B cell (primary cell): ENCODE results near the gene HSD17B12. TPM values are rescaled to one million over a fixed set of nuclear protein-coding genes. Genes with fewer than 3 reads are reported as not detected.

ENCODE experiments used
- ATAC-seq: fragments of 200-7000 bp; cut with Tn5 transposase; one replicate; pipeline ENCODE4 v1.10.0; 2021; ENCODE audit warnings: low read depth, mild to moderate bottlenecking, moderate number of reproducible peaks, moderate library complexity
- CTCF ChIA-PET: fragments of 350-600 bp; sonication (Branson Sonifier 250); formaldehyde crosslinking; loops from one replicate; lab custom pipeline; 2021; ENCODE audit warnings: antibody characterized with exemption, inconsistent platforms; lab: Charles Lee
- POLR2A ChIA-PET: fragments of 350-600 bp; sonication (Branson Sonifier 250); formaldehyde crosslinking; loops from one replicate; lab custom pipeline; 2021; ENCODE audit warnings: antibody characterized with exemption; lab: Charles Lee
- DNase-seq: peaks from one replicate; pipeline ENCODE4 v3.0.0; 2013
- H2AFZ ChIP-seq: 2 replicates; pipeline ENCODE4 v1.6.1; 2012; ENCODE audit warnings: mild to moderate bottlenecking, low read depth, low read length; ENCODE audit not compliant: insufficient read depth, poor library complexity, severe bottlenecking
- H3K27ac ChIP-seq, 2 donors: 1 replicate in 1 of 2; 2 replicates in 1 of 2; pipeline ENCODE4 v1.5.1; 2012 to 2013; ENCODE audit warnings: low read length in 2 of 2, mild to moderate bottlenecking in 2 of 2, moderate library complexity in 1 of 2
- H3K27me3 ChIP-seq, 4 experiments: fragments of 200-600 bp in 1 of 4; sonication (generic) in 1 of 4; replicated peaks in 1 of 4; 1 replicate in 2 of 4; 2 replicates in 2 of 4; pipeline versions ENCODE4 v1.6.1 to v1.7.0; 2013 to 2016; ENCODE audit warnings: low read length in 3 of 4, mild to moderate bottlenecking in 2 of 4, mixed read lengths in 1 of 4, moderate library complexity in 1 of 4; ENCODE audit not compliant: insufficient read depth in 4 of 4, control insufficient read depth in 3 of 4; ENCODE audit errors: control extremely low read depth in 1 of 4
- H3K36me3 ChIP-seq, 2 experiments: replicated peaks in 1 of 2; 1 replicate in 1 of 2; 2 replicates in 1 of 2; pipeline versions ENCODE4 v1.6.1 to v1.7.1; 2013; ENCODE audit warnings: low read length in 1 of 2; ENCODE audit not compliant: insufficient read depth in 2 of 2, control insufficient read depth in 1 of 2; ENCODE audit errors: control extremely low read depth in 1 of 2, extremely low read depth in 1 of 2
- H3K4me1 ChIP-seq, 2 donors: fragments of 200-600 bp in 1 of 2; sonication (generic) in 1 of 2; 1 replicate in 1 of 2; 2 replicates in 1 of 2; pipeline versions ENCODE4 v1.5.1 to v1.6.1; 2013 to 2017; ENCODE audit warnings: low read length in 2 of 2; ENCODE audit not compliant: control insufficient read depth in 2 of 2, insufficient read depth in 2 of 2
- H3K4me2 ChIP-seq: replicated peaks from 2 replicates; pipeline ENCODE3; 2012; ENCODE audit warnings: mild to moderate bottlenecking, low read depth, low read length; ENCODE audit not compliant: poor library complexity, severe bottlenecking
- H3K4me3 ChIP-seq, 5 experiments: fragments of 200-600 bp in 1 of 5; sonication (generic) in 1 of 5; 1 replicate in 3 of 5; 2 replicates in 2 of 5; pipeline versions ENCODE4 v1.5.1 to v1.7.0; 2011 to 2016; ENCODE audit warnings: low read length in 4 of 5, mild to moderate bottlenecking in 4 of 5, low read depth in 2 of 5, control low read depth in 1 of 5, moderate library complexity in 1 of 5; ENCODE audit not compliant: insufficient read depth in 1 of 5; ENCODE audit errors: control extremely low read depth in 1 of 5, extremely low read depth in 1 of 5
- H3K79me2 ChIP-seq: fragments of 200-600 bp; sonication (generic); one replicate; pipeline ENCODE4 v1.6.0; 2016; ENCODE audit warnings: low read length; ENCODE audit not compliant: control insufficient read depth, insufficient read depth
- H3K9ac ChIP-seq: fragments of 200-600 bp; sonication (generic); 2 replicates; pipeline ENCODE4 v1.6.1; 2017; ENCODE audit warnings: mild to moderate bottlenecking, low read length, moderate library complexity
- H3K9me3 ChIP-seq, 3 donors: one replicate each; pipeline versions ENCODE4 v1.6.1 to v1.7.1; 2013; ENCODE audit warnings: low read length in 2 of 3; ENCODE audit not compliant: control insufficient read depth in 2 of 3, insufficient read depth in 1 of 3; ENCODE audit errors: control extremely low read depth in 1 of 3
- H4K20me1 ChIP-seq: 2 replicates; pipeline ENCODE4 v1.6.0; 2012; ENCODE audit warnings: mild to moderate bottlenecking, low read length; ENCODE audit not compliant: insufficient read depth, control insufficient read depth, poor library complexity, severe bottlenecking
- H3K27ac Mint-ChIP-seq: one replicate; pipeline ENCODE4 v1.8.0; 2021; ENCODE audit warnings: mixed read lengths
- H3K27me3 Mint-ChIP-seq: one replicate; pipeline ENCODE4 v1.8.0; 2021; ENCODE audit warnings: mixed read lengths
- H3K4me1 Mint-ChIP-seq: one replicate; pipeline ENCODE4 v1.8.0; 2021; ENCODE audit warnings: mixed read lengths
- H3K4me3 Mint-ChIP-seq: one replicate; pipeline ENCODE4 v1.8.0; 2021; ENCODE audit warnings: mixed read lengths
- H3K9me3 Mint-ChIP-seq: one replicate; pipeline ENCODE4 v1.8.0; 2022; ENCODE audit warnings: mixed read lengths; ENCODE audit not compliant: insufficient read depth
- CTCF ChIP-seq: fragments of 200-600 bp; IDR thresholded peaks from one replicate; pipeline ENCODE4 v1.8.0; 2022; ENCODE audit warnings: antibody characterized with exemption, mild to moderate bottlenecking
- EZH2 ChIP-seq: IDR thresholded peaks from 2 replicates; pipeline ENCODE4 v1.6.1; 2012; ENCODE audit warnings: borderline replicate concordance, low read depth, mild to moderate bottlenecking, moderate library complexity, low read length; ENCODE audit not compliant: insufficient read depth, poor library complexity, severe bottlenecking
- WGBS: methylation state at CpG from one replicate; pipeline ENCODE4 v1.1.5; 2013; ENCODE audit warnings: missing lambda C conversion rate; ENCODE audit not compliant: insufficient coverage; 5-methylcytosine and 5-hydroxymethylcytosine counted together
- intact Hi-C: fragments of 100-400 bp; cut with micrococcal nuclease; formaldehyde crosslinking; loops from one replicate; pipeline ENCODE4 v1.10.0; 2022
- polyA plus RNA-seq: library from polyadenylated mRNA; depleted of rRNA; stranded (reverse); fragments of >200 nt; gene quantifications from 2 replicates; pipeline ENCODE4 v1.2.3, GENCODE V29; 2012
- total RNA-seq, 2 donors: library from RNA; stranded (reverse); fragments of 120-200 nt in 1 of 2; gene quantifications; 1 replicate in 1 of 2; 2 replicates in 1 of 2; pipeline versions ENCODE4 v1.2.3 to v1.2.4, GENCODE V29; 2013 to 2022

HSD17B12 gene
- total and polyA plus RNA-seq, 2 donors (not counting 1 experiment from before 2014, with no cell fraction given) = 13.1 to 34.6 TPM

GRCh38 chr11:43687120-43687791 lies 6.7 kb downstream of the HSD17B12 start:
- Histone ChIP-seq H3K4me1 (peaks cover 5 to 11% of the 10 kb centered on the region in 2 donors), H3K36me3 (peaks cover 0 to 2% of the 10 kb centered on the region in 2 experiments), H3K9me3 (no peaks in the 10 kb centered on the region), H3K27me3 (no peaks in the 10 kb centered on the region), H3K4me3 (no peak overlapping the region), H3K9ac (no peak overlapping the region), H3K79me2 (peaks cover 75% of the 10 kb centered on the region), H3K4me2 (no peak overlapping the region), H3K27ac (no peak overlapping the region), H2AFZ (no peak overlapping the region), H4K20me1 (peaks cover 6% of the 10 kb centered on the region)
- intact Hi-C loops = no loop called here
- no peak for DNase-seq
- WGBS = 92% methylated on average over 3 of the region's 3 CpGs
- Mint-ChIP-seq H3K9me3 (no peaks in the 10 kb centered on the region), H3K27ac (no peak overlapping the region), H3K4me3 (no peak overlapping the region), H3K4me1 (peaks cover 29% of the 10 kb centered on the region), H3K27me3 (no peaks in the 10 kb centered on the region)
- ChIA-PET POLR2A (no interaction called here), CTCF (no interaction called here)
- no peak for ATAC-seq
- TF ChIP-seq CTCF = no peak
- no peak for TF ChIP-seq EZH2

DNA sequence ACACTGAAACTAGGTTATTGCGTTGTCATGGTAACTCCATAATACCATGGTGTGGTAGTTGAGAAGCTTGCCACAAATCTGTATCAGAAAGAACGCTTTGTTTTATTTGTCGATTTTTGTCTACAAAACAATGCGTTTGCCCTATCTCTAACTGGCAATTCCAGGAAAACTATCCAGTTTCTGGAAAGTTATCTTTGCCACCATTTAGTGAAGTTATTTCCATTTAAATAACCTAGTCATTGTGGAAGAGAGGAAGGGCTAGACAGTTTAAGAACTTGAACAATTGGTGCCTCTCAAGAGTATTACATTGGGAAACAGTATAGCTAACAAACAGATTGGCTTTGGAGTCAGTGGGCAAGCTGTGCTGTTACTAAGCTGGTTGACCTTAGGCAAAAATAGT lies 7.9 kb downstream of the HSD17B12 start:
- POLR2A ChIA-PET = no interaction called here
- no peaks in the 10 kb centered on the region for H3K27me3 ChIP-seq
- no peak overlapping the region for H3K4me3 ChIP-seq
- intact Hi-C loops = no loop called here
- TF ChIP-seq EZH2 (no peak), CTCF (no peak)
- peaks cover 6% of the 10 kb centered on the region for H4K20me1 ChIP-seq
- H3K36me3 ChIP-seq = no peaks in the 10 kb centered on the region
- H3K9me3 ChIP-seq = no peaks in the 10 kb centered on the region
- CTCF ChIA-PET = no interaction called here
- H3K4me1 Mint-ChIP-seq = peaks cover 29% of the 10 kb centered on the region
- peaks cover 0 to 5% of the 10 kb centered on the region in 2 donors for H3K4me1 ChIP-seq
- no peak overlapping the region for H3K9ac ChIP-seq
- DNase-seq (no peak), ATAC-seq (no peak)
- no peak overlapping the region for H3K27ac Mint-ChIP-seq
- no peak overlapping the region for H2AFZ ChIP-seq
- no peak overlapping the region for H3K27ac ChIP-seq
- no peak overlapping the region for H3K4me3 Mint-ChIP-seq
- H3K9me3 Mint-ChIP-seq = no peaks in the 10 kb centered on the region
- 100% methylated on average over 2 of the region's 4 CpGs for WGBS
- H3K27me3 Mint-ChIP-seq = no peaks in the 10 kb centered on the region
- peaks cover 75% of the 10 kb centered on the region for H3K79me2 ChIP-seq
- no peak overlapping the region for H3K4me2 ChIP-seq
